Measurements from ENCODE around the gene ELAPOR1. TPM values are rescaled to one million over a fixed set of nuclear protein-coding genes. Genes with fewer than 3 reads are reported as not detected.

Gene ELAPOR1
- total RNA-seq, 2 donors from 2014 or later: 1.4 to 7.2 TPM

- no peaks in the 10 kb centered on the region for H3K36me3 ChIP-seq
- H3K27ac ChIP-seq: no peak overlapping the region
- no peaks in the 10 kb centered on the region for H3K9me3 ChIP-seq
- DNase-seq (ENCODE audit: low spot score) (no peak), ATAC-seq (ENCODE audit: insufficient number of reproducible peaks, low FRiP score, low read depth) (no peak)
- no peak overlapping the region for H3K4me3 ChIP-seq
- no peaks in the 10 kb centered on the region for H3K27me3 ChIP-seq (replicated peaks; ENCODE audit: insufficient read depth)
- no peak for TF ChIP-seq CTCF (IDR thresholded peaks at IDR 0.05)
- H3K4me1 ChIP-seq (ENCODE audit: control insufficient read depth in 1 of 2, low read depth in 2 of 2): peaks cover 6 to 11% of the 10 kb centered on the region in 2 donors
These were observed 49.6 kb downstream of the ELAPOR1 start for GRCh38 chr1:109163551-109163950.

Other genes with a start within 250 kb of the ELAPOR1 start
- gene GPSM2, start 237.1 kb upstream of the ELAPOR1 start, total RNA-seq: 10 to 100 TPM in 1 of 2 donors, 1 to 10 TPM in 1; 7.9 to 17.9 TPM
- 10 to 100 TPM; 25.5 to 36.4 TPM for gene CLCC1, start 150.6 kb upstream of the ELAPOR1 start, total RNA-seq
- 10 to 100 TPM; 18.7 to 20.5 TPM for gene WDR47, start 72.0 kb upstream of the ELAPOR1 start, total RNA-seq
- gene TAF13, start 38.1 kb upstream of the ELAPOR1 start, total RNA-seq: 10 to 100 TPM; 46.7 to 66.2 TPM
- gene TMEM167B, start 23.4 kb upstream of the ELAPOR1 start, total RNA-seq: 10 to 100 TPM; 25.3 to 33.2 TPM
- gene SARS1, start 99.8 kb downstream of the ELAPOR1 start, total RNA-seq: 100 to 1,000 TPM; 122 to 137 TPM
- 10 to 100 TPM in 1 of 2 donors, 1 to 10 TPM in 1; 4.0 to 10.0 TPM for gene CELSR2, start 135.4 kb downstream of the ELAPOR1 start, total RNA-seq
- gene PSRC1, start 169.0 kb downstream of the ELAPOR1 start, total RNA-seq: 1 to 10 TPM; 2.4 to 2.5 TPM
- 1 to 10 TPM in 1 of 2 donors, not detected in 1; 1.1 TPM for gene MYBPHL, start 192.9 kb downstream of the ELAPOR1 start, total RNA-seq

Measured in thoracic aorta (tissue), 2 donors.